Neural progenitor cell (in vitro differentiated cells): ENCODE data around the gene IQCH. TPM values are rescaled to one million over a fixed set of nuclear protein-coding genes. Genes with fewer than 3 reads are reported as not detected.

Source experiments
- DNase-seq: peaks from one replicate; pipeline ENCODE4 v3.0.0-alpha.2; 2016; ENCODE audit warnings: low spot score
- H2AFZ ChIP-seq: fragments of 200-600 bp; sonication (generic); replicated peaks from 2 replicates; pipeline ENCODE4 v1.6.1; 2016; ENCODE audit warnings: antibody characterized with exemption
- H3F3A ChIP-seq: fragments of 200-600 bp; sonication (generic); 2 replicates; pipeline ENCODE4 v1.6.1; 2016; ENCODE audit warnings: antibody characterized with exemption, low read depth
- H3K27ac ChIP-seq: fragments of 200-600 bp; sonication (generic); 2 replicates; pipeline ENCODE4 v1.5.1; 2016; ENCODE audit warnings: mild to moderate bottlenecking
- H3K27me3 ChIP-seq: fragments of 200-600 bp; sonication (generic); 2 replicates; pipeline ENCODE4 v1.6.1; 2016; ENCODE audit warnings: mild to moderate bottlenecking, moderate library complexity
- H3K36me3 ChIP-seq: fragments of 200-600 bp; sonication (generic); 2 replicates; pipeline ENCODE4 v1.5.1; 2016
- H3K4me1 ChIP-seq: fragments of 200-600 bp; sonication (generic); 2 replicates; pipeline ENCODE4 v1.6.1; 2016; ENCODE audit warnings: mixed run types
- H3K4me2 ChIP-seq: fragments of 200-600 bp; sonication (generic); 2 replicates; pipeline ENCODE4 v1.6.1; 2016
- H3K4me3 ChIP-seq: fragments of 200-600 bp; sonication (generic); 2 replicates; pipeline ENCODE4 v1.5.1; 2016
- H3K79me2 ChIP-seq: fragments of 200-600 bp; sonication (generic); 2 replicates; pipeline ENCODE4 v1.6.1; 2016; ENCODE audit warnings: low read depth
- H3K9ac ChIP-seq: fragments of 200-600 bp; sonication (generic); 2 replicates; pipeline ENCODE4 v1.6.1; 2016
- H3K9me3 ChIP-seq: fragments of 200-600 bp; sonication (generic); 2 replicates; pipeline ENCODE4 v1.5.1; 2016; ENCODE audit warnings: low read depth
- H4K20me1 ChIP-seq: fragments of 200-600 bp; sonication (generic); 2 replicates; pipeline ENCODE4 v1.6.1; 2016; ENCODE audit warnings: low read depth
- H3K27ac Mint-ChIP-seq: 3 replicates; pipeline ENCODE4 v1.8.0; 2021; ENCODE audit warnings: mixed read lengths
- H3K27me3 Mint-ChIP-seq: 2 replicates; pipeline ENCODE4 v1.8.0; 2022; ENCODE audit warnings: low read depth, mild to moderate bottlenecking, inconsistent platforms, moderate library complexity, mixed read lengths; ENCODE audit not compliant: insufficient read depth
- H3K36me3 Mint-ChIP-seq: 3 replicates; pipeline ENCODE4 v1.8.0; 2021; ENCODE audit warnings: mixed read lengths
- H3K4me1 Mint-ChIP-seq: 3 replicates; pipeline ENCODE4 v1.8.0; 2021; ENCODE audit warnings: mixed read lengths
- H3K4me3 Mint-ChIP-seq: 3 replicates; pipeline ENCODE4 v1.8.0; 2021; ENCODE audit warnings: mild to moderate bottlenecking, moderate library complexity, mixed read lengths
- H3K9me3 Mint-ChIP-seq: 3 replicates; pipeline ENCODE4 v1.8.0; 2020; ENCODE audit warnings: mixed read lengths
- EZH2 ChIP-seq: fragments of 200-600 bp; sonication (generic); IDR thresholded peaks from 2 replicates; pipeline ENCODE4 v1.6.1; 2017; ENCODE audit warnings: antibody characterized with exemption, mild to moderate bottlenecking, moderate library complexity
- EZH2phosphoT487 ChIP-seq: fragments of 200-600 bp; sonication (generic); IDR thresholded peaks from 2 replicates; pipeline ENCODE4 v1.6.1; 2017; ENCODE audit warnings: antibody characterized with exemption
- total RNA-seq: library from RNA; depleted of rRNA; stranded (reverse); fragments of >200 nt; gene quantifications from 2 replicates; pipeline ENCODE4 v1.2.3, GENCODE V29; 2015; ENCODE audit warnings: low replicate concordance
- TF ChIP-seq, protein P1 (sequence below): fragments of 200-600 bp; sonication (generic); IDR thresholded peaks from 2 replicates; pipeline ENCODE4 v1.5.1; 2017; ENCODE audit warnings: antibody characterized with exemption, mild to moderate bottlenecking

IQCH gene
- total RNA-seq, 1 donor from 2014 or later, result 21.0 TPM

DNA sequence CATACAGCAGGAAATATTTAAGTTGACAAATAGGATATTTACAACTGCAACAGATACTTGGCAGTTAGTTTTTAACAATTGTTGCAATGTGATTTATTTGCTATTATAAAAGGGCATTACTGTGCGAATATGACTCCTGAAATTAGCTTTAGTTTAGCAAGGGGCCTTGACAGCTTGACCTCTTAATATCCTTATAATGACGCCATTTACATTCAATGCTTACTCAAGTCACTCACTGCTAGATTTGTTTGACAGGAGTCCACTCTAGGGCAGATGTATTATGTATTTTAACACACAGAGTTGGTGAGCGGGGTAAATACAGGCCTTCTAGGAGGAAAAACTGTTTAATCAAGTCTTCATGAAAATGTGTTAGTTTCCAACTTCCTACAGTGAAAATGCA lies 208.3 kb downstream of the IQCH start:
- no peak overlapping the region for H2AFZ ChIP-seq
- H3K27me3 Mint-ChIP-seq, result peaks cover 2% of the 10 kb centered on the region
- no peak overlapping the region for H3K9ac ChIP-seq
- TF ChIP-seq EZH2phosphoT487 (no peak), EZH2 (no peak)
- TF ChIP-seq, protein P1, sequence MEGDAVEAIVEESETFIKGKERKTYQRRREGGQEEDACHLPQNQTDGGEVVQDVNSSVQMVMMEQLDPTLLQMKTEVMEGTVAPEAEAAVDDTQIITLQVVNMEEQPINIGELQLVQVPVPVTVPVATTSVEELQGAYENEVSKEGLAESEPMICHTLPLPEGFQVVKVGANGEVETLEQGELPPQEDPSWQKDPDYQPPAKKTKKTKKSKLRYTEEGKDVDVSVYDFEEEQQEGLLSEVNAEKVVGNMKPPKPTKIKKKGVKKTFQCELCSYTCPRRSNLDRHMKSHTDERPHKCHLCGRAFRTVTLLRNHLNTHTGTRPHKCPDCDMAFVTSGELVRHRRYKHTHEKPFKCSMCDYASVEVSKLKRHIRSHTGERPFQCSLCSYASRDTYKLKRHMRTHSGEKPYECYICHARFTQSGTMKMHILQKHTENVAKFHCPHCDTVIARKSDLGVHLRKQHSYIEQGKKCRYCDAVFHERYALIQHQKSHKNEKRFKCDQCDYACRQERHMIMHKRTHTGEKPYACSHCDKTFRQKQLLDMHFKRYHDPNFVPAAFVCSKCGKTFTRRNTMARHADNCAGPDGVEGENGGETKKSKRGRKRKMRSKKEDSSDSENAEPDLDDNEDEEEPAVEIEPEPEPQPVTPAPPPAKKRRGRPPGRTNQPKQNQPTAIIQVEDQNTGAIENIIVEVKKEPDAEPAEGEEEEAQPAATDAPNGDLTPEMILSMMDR, result no peak
- no peaks in the 10 kb centered on the region for H3F3A ChIP-seq
- H3K36me3 Mint-ChIP-seq, result no peaks in the 10 kb centered on the region
- H3K4me1 ChIP-seq, result peaks cover 9% of the 10 kb centered on the region
- peaks cover 3% of the 10 kb centered on the region for H3K4me1 Mint-ChIP-seq
- no peak overlapping the region for H3K27ac Mint-ChIP-seq
- H3K4me2 ChIP-seq, result no peak overlapping the region
- no peak overlapping the region for H3K4me3 ChIP-seq
- no peak for DNase-seq
- no peaks in the 10 kb centered on the region for H3K9me3 Mint-ChIP-seq
- no peaks in the 10 kb centered on the region for H3K79me2 ChIP-seq
- no peak overlapping the region for H3K4me3 Mint-ChIP-seq
- no peak overlapping the region for H3K27ac ChIP-seq
- H3K36me3 ChIP-seq, result no peaks in the 10 kb centered on the region
- H4K20me1 ChIP-seq, result no peaks in the 10 kb centered on the region
- no peaks in the 10 kb centered on the region for H3K27me3 ChIP-seq
- no peaks in the 10 kb centered on the region for H3K9me3 ChIP-seq

DNA sequence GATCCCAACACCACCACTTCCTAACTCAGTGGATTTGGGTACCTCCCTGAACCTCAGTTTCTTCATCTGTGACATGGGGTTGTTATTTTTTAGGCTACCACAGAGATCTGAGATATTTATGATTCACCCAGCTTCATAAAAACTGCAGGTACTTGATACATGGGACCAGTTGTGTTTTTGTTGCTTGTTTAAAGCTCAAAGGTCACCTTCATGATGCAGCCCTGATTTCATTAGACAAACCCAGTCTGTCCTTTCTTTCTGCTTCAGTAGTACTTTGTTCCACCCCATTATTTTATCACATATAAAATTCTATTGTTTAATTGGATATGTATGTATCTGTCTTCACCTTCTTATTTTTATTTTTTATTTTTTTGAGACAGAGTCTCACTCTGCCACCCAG lies 208.9 kb downstream of the IQCH start:
- Histone ChIP-seq H3K79me2 (no peaks in the 10 kb centered on the region), H3K9ac (no peak overlapping the region), H3K27ac (no peak overlapping the region), H4K20me1 (no peaks in the 10 kb centered on the region), H3K27me3 (no peaks in the 10 kb centered on the region), H2AFZ (no peak overlapping the region), H3K4me2 (no peak overlapping the region), H3K36me3 (no peaks in the 10 kb centered on the region), H3F3A (no peaks in the 10 kb centered on the region), H3K9me3 (no peaks in the 10 kb centered on the region), H3K4me3 (no peak overlapping the region), H3K4me1 (peaks cover 9% of the 10 kb centered on the region)
- Mint-ChIP-seq H3K4me3 (no peak overlapping the region), H3K27ac (no peak overlapping the region), H3K36me3 (no peaks in the 10 kb centered on the region), H3K27me3 (peaks cover 2% of the 10 kb centered on the region), H3K9me3 (no peaks in the 10 kb centered on the region), H3K4me1 (peaks cover 3% of the 10 kb centered on the region)
- no peak for DNase-seq
- TF ChIP-seq EZH2phosphoT487, result no peak
- TF ChIP-seq, protein P1, result no peak
- no peak for TF ChIP-seq EZH2

DNA sequence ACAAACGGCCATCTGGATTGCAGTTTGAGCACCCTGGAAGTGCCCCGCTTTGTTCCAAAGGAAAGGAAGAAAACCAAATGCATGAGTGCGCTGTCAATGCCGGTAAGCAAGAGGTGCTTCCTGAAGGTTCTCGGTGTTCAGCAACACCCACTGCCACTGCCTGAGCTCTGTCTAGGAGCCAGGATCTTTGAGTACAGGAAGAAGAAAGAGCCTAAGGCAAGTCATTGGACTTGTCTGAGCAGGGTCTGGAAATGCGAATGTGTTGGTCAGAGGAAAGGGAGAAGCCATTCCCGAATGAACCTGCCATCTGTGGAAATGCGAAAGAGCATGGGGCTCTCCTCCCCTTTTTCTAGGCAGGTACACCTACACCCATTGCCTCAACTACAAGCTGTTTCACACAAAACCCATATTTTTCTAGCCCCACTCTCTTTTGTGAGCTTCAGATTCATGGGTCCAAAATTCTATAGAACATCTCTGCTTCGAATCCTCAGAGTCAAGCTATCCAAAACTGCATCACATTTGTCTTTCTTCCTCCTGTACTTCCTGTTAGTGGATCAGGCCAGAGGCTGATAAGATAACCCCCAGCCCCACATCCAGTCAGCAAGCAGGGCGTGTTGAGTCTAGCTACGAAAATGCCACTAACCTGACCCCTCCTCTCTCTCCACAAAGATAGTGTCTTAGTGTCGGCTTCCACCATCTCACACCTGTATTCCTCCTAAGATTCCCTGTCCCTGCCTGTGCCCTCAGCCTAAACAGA lies 210.8 kb downstream of the IQCH start:
- H4K20me1 ChIP-seq, result no peaks in the 10 kb centered on the region
- Mint-ChIP-seq H3K36me3 (no peaks in the 10 kb centered on the region), H3K4me3 (no peak overlapping the region), H3K27me3 (no peaks in the 10 kb centered on the region), H3K4me1 (peaks cover 3% of the 10 kb centered on the region), H3K27ac (no peak overlapping the region), H3K9me3 (no peaks in the 10 kb centered on the region)
- H3K36me3 ChIP-seq, result no peaks in the 10 kb centered on the region
- no peak for DNase-seq
- peaks cover 9% of the 10 kb centered on the region for H3K4me1 ChIP-seq
- TF ChIP-seq, protein P1, result no peak
- no peak for TF ChIP-seq EZH2phosphoT487
- no peak for TF ChIP-seq EZH2
- H2AFZ ChIP-seq, result no peak overlapping the region
- H3F3A ChIP-seq, result no peaks in the 10 kb centered on the region
- H3K9me3 ChIP-seq, result no peaks in the 10 kb centered on the region
- no peak overlapping the region for H3K27ac ChIP-seq
- no peaks in the 10 kb centered on the region for H3K79me2 ChIP-seq
- no peak overlapping the region for H3K4me2 ChIP-seq
- no peak overlapping the region for H3K9ac ChIP-seq
- H3K27me3 ChIP-seq, result no peaks in the 10 kb centered on the region
- no peak overlapping the region for H3K4me3 ChIP-seq
